GM12878 (cell line): ENCODE measurements around the gene PISD. TPM values are rescaled to one million over a fixed set of nuclear protein-coding genes. Genes with fewer than 3 reads are reported as not detected.

Experiments used
- ATAC-seq: fragments of 200-7000 bp; cut with Tn5 transposase; 3 replicates; pipeline ENCODE4 v1.9.1; 2020; ENCODE audit warnings: mild to moderate bottlenecking, moderate library complexity
- BruUV-seq: library from RNA; stranded (reverse); fragments of 400-500 nt; replicated peaks from 2 replicates; lab custom pipeline; 2021; lab: Mats Ljungman, UMichigan
- CTCF ChIA-PET: fragments of 300-600 bp; sonication (Branson Sonifier 250); formaldehyde crosslinking; extraction: SDS; loops from one replicate; lab custom pipeline; 2021; ENCODE audit warnings: inconsistent platforms; lab: Yijun Ruan, JAX
- POLR2A ChIA-PET: fragments of 350-600 bp; formaldehyde crosslinking; extraction: SDS; loops from one replicate; lab custom pipeline; 2021; ENCODE audit warnings: inconsistent platforms; lab: Charles Lee
- RAD21 ChIA-PET: fragments of 300-600 bp; sonication (Branson Sonifier 250); formaldehyde crosslinking; loops from one replicate; lab custom pipeline; 2023; ENCODE audit warnings: antibody characterized with exemption; ENCODE audit not compliant: unreplicated experiment; lab: Charles Lee
- SMC1A ChIA-PET: fragments of 300-600 bp; sonication (Branson Sonifier 250); formaldehyde crosslinking; loops from one replicate; lab custom pipeline; 2023; ENCODE audit not compliant: unreplicated experiment, uncharacterized antibody; lab: Charles Lee
- DNase-seq: peaks from one replicate; pipeline ENCODE4 v3.0.0-alpha.2; 2011; ENCODE audit warnings: low read depth, low spot score
- FAIRE-seq: peaks from 3 replicates; lab custom pipeline; 2011; peaks lifted over from hg19 to GRCh38; lab: Jason Lieb, UNC
- H2AFZ ChIP-seq: 2 replicates; pipeline ENCODE4 v1.6.0; 2011; ENCODE audit warnings: low read depth, low read length, control low read depth; ENCODE audit not compliant: control insufficient read depth
- H3K27ac ChIP-seq: 2 replicates; pipeline ENCODE4 v1.5.1; 2011; ENCODE audit warnings: control low read depth; ENCODE audit not compliant: control insufficient read depth, insufficient read depth
- H3K27me3 ChIP-seq, 2 experiments: replicated peaks in 1 of 2; 2 replicates each; pipeline versions ENCODE4 v1.6.0 to v1.6.1; 2011; ENCODE audit warnings: low read length in 1 of 2; ENCODE audit not compliant: control insufficient read depth in 2 of 2, insufficient read depth in 2 of 2
- H3K36me3 ChIP-seq, 2 experiments: 2 replicates each; pipeline ENCODE4 v1.5.1; 2011; ENCODE audit warnings: low read length in 1 of 2; ENCODE audit not compliant: control insufficient read depth in 2 of 2, insufficient read depth in 2 of 2
- H3K4me1 ChIP-seq: 2 replicates; pipeline ENCODE4 v1.6.1; 2011; ENCODE audit warnings: mild to moderate bottlenecking, low read length, moderate library complexity, mixed read lengths; ENCODE audit not compliant: control insufficient read depth, insufficient read depth
- H3K4me2 ChIP-seq: 2 replicates; pipeline ENCODE4 v1.6.0; 2011; ENCODE audit warnings: control low read depth; ENCODE audit not compliant: control insufficient read depth, insufficient read depth
- H3K4me3 ChIP-seq: fragments of 200-600 bp; sonication (generic); 2 replicates; pipeline ENCODE4 v1.5.1; 2016
- H3K79me2 ChIP-seq: 2 replicates; pipeline ENCODE4 v1.6.0; 2011; ENCODE audit warnings: low read length; ENCODE audit not compliant: control insufficient read depth, insufficient read depth
- H3K9ac ChIP-seq: 2 replicates; pipeline ENCODE4 v1.8.0; 2011; ENCODE audit warnings: low read length, control low read depth, mixed read lengths; ENCODE audit not compliant: control insufficient read depth, insufficient read depth
- H3K9me3 ChIP-seq: replicated peaks from 3 replicates; pipeline ENCODE4 v1.5.1; 2011; ENCODE audit warnings: mild to moderate bottlenecking, low read length; ENCODE audit not compliant: control insufficient read depth, insufficient read depth
- H4K20me1 ChIP-seq: 2 replicates; pipeline ENCODE4 v1.6.0; 2011; ENCODE audit not compliant: control insufficient read depth, insufficient read depth
- ATF7 ChIP-seq: fragments of 450-650 bp; IDR thresholded peaks from 2 replicates; pipeline ENCODE4 v1.6.1; 2016; ENCODE audit warnings: low read depth, mild to moderate bottlenecking
- IRF4 ChIP-seq: IDR thresholded peaks from 2 replicates; pipeline ENCODE4 v1.6.1; 2011; ENCODE audit warnings: low read depth, low read length
- LARP7 ChIP-seq: fragments of 450-650 bp; IDR thresholded peaks from 2 replicates; pipeline ENCODE4 v1.6.1; 2017; ENCODE audit warnings: mild to moderate bottlenecking
- MYB ChIP-seq: fragments of 150-350 bp; IDR thresholded peaks from 2 replicates; pipeline ENCODE4 v1.6.1; 2014; ENCODE audit warnings: mild to moderate bottlenecking, low read depth, low read length, borderline replicate concordance
- NR2C2 ChIP-seq: IDR thresholded peaks from 2 replicates; pipeline ENCODE4 v1.6.1; 2011; ENCODE audit warnings: borderline replicate concordance, low read depth; ENCODE audit not compliant: control insufficient read depth, insufficient read length
- NR2F1 ChIP-seq: fragments of 450-650 bp; conservative IDR thresholded peaks from 2 replicates; pipeline ENCODE4 v1.6.1; 2017; ENCODE audit warnings: mild to moderate bottlenecking
- POLR2AphosphoS2 ChIP-seq: IDR thresholded peaks from 2 replicates; pipeline ENCODE4 v1.6.1; 2011; ENCODE audit warnings: low read depth, mild to moderate bottlenecking, low read length, improper control_type of control experiment, moderate library complexity
- RCOR1 ChIP-seq: conservative IDR thresholded peaks from 2 replicates; pipeline ENCODE4 v1.6.1; 2012; ENCODE audit warnings: low read depth, low read length, improper control_type of control experiment
- SIN3A ChIP-seq: IDR thresholded peaks from 2 replicates; pipeline ENCODE4 v1.6.1; 2012; ENCODE audit warnings: low read depth, low read length, improper control_type of control experiment
- SMAD1 ChIP-seq: fragments of 450-650 bp; IDR thresholded peaks from 2 replicates; pipeline ENCODE4 v1.6.1; 2018; ENCODE audit warnings: mild to moderate bottlenecking, low read depth; ENCODE audit not compliant: partially characterized antibody
- SMC3 ChIP-seq: IDR thresholded peaks from 2 replicates; pipeline ENCODE4 v1.6.1; 2011; ENCODE audit warnings: low read length, improper control_type of control experiment, borderline replicate concordance
- TCF3 ChIP-seq: IDR thresholded peaks from 2 replicates; pipeline ENCODE4 v1.6.1; 2012; ENCODE audit warnings: low read depth, mild to moderate bottlenecking, low read length, borderline replicate concordance; ENCODE audit not compliant: insufficient read depth
- YBX1 ChIP-seq: fragments of 450-650 bp; IDR thresholded peaks from 2 replicates; pipeline ENCODE4 v1.6.1; 2016; ENCODE audit warnings: antibody characterized with exemption
- ZSCAN29 ChIP-seq: fragments of 450-650 bp; IDR thresholded peaks from 2 replicates; pipeline ENCODE4 v1.6.1; 2017; ENCODE audit warnings: mild to moderate bottlenecking, moderate library complexity
- WGBS: methylation state at CpG from one replicate; pipeline ENCODE4 v1.1.6; 2016; ENCODE audit warnings: low lambda C conversion rate; ENCODE audit not compliant: insufficient replicate concordance, insufficient coverage; ENCODE audit errors: missing lambda C conversion rate; 5-methylcytosine and 5-hydroxymethylcytosine counted together
- in situ Hi-C: fragments of 300-500 bp; cut with MboI; formaldehyde crosslinking; loops from 9 replicates; pipeline ENCODE4 v1.14.3; 2018; ENCODE audit warnings: mixed read lengths
- intact Hi-C: fragments of 100-400 bp; cut with micrococcal nuclease; formaldehyde crosslinking; loops from one replicate; pipeline ENCODE4 v1.14.2; 2022; ENCODE audit not compliant: unreplicated experiment
- polyA plus RNA-seq, 11 experiments: library from polyadenylated mRNA; depleted of rRNA in 4 of 11; unstranded in 6 of 11; stranded (reverse) in 5 of 11; fragments of >200 nt; fragmentation: Nextera tagmentation in 4 of 11; fragmentation: Illumina TruSeq in 1 of 11; extraction: Ambion mirVana in 4 of 11; extraction: Trizol in 1 of 11; gene quantifications; 1 replicate in 1 of 11; 2 replicates in 10 of 11; pipeline versions ENCODE4 v1.2.1 to v1.2.3, GENCODE V29; 2011 to 2016; ENCODE audit warnings: inconsistent platforms in 2 of 11, missing spikeins in 2 of 11, low read depth in 1 of 11
- total RNA-seq, 4 experiments: library from RNA; depleted of rRNA in 3 of 4; stranded (reverse); fragments of >200 nt in 3 of 4; fragmentation: Illumina TruSeq in 1 of 4; extraction: Trizol in 1 of 4; gene quantifications; 2 replicates each; pipeline versions ENCODE4 v1.2.1 to v1.2.3, GENCODE V29; 2013 to 2021
- TF ChIP-seq, protein P1 (sequence below): fragments of 450-650 bp; IDR thresholded peaks from 2 replicates; pipeline ENCODE4 v1.6.1; 2018; ENCODE audit warnings: borderline replicate concordance, mild to moderate bottlenecking; ENCODE audit not compliant: partially characterized antibody
- TF ChIP-seq, protein P2 (sequence below): fragments of 450-650 bp; IDR thresholded peaks from 2 replicates; pipeline ENCODE4 v1.6.1; 2017; ENCODE audit warnings: low read depth, mild to moderate bottlenecking, moderate library complexity
- TF ChIP-seq, protein P3 (sequence below): IDR thresholded peaks from 2 replicates; pipeline ENCODE4 v1.6.1; 2011; ENCODE audit warnings: low read depth, low read length, improper control_type of control experiment, borderline replicate concordance
- TF ChIP-seq, protein P4 (sequence below): fragments of 450-650 bp; IDR thresholded peaks from 2 replicates; pipeline ENCODE4 v1.6.1; 2016; ENCODE audit warnings: mild to moderate bottlenecking

The PISD gene
- total and polyA plus RNA-seq, 10 of the 15 experiments (the other 5 are each of a cell fraction or from before 2014, with no cell fraction given), result 25.8 to 62.7 (median 45.8) TPM

DNA sequence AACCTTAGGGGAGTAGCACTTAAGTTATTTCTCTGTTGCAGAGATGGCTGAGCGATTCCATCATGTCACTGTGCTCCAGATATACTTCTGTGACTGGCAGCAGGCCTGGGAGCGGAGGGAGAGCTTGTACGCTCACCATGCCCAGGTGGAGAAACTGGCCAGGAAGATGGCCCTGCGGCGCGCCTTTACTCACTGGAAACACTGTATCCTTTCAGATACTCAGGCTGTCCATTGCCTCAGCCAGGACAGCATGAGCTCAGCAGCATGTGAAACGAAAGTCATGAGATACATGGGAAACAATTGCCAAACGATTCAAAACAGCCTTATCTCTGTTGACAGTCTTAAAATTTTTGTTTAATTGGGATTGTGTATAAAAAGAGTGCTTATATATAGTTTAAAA lies 86.8 kb downstream of the PISD start:
- H3K79me2 ChIP-seq, result no peaks in the 10 kb centered on the region

More for the DNA sequence above, 86.8 kb downstream of the PISD start:
- peaks cover 11 to 14% of the 10 kb centered on the region in 2 experiments; a peak in 3 of 4 replicates for H3K36me3 ChIP-seq
- no peak overlapping the region for H3K4me3 ChIP-seq
- in situ Hi-C loops, result no loop called here
- ChIA-PET RAD21 (interaction anchor here (0.7 kb wide), 1 partner anchor 21 kb away, joined by 3 read pairs; no protein-coding TSS in a partner anchor), CTCF (interaction anchor here (1.2 kb wide), 1 partner anchor 19 kb away, joined by 3 read pairs; no protein-coding TSS in a partner anchor), POLR2A (no interaction called here), SMC1A (no interaction called here)
- intact Hi-C loops, result no loop called here
- no peak overlapping the region for H3K4me2 ChIP-seq
- H3K27ac ChIP-seq, result no peak overlapping the region
- ATAC-seq (no peak), FAIRE-seq (no peak), DNase-seq (no peak)
- no peaks in the 10 kb centered on the region for H3K27me3 ChIP-seq
- no TSS peak for BruUV-seq
- no peaks in the 10 kb centered on the region for H3K9me3 ChIP-seq
- 89% methylated on average over 8 of the region's 8 CpGs for WGBS
- H3K9ac ChIP-seq, result no peak overlapping the region
- TF ChIP-seq SIN3A (no peak), SMC3 (no peak), TCF3 (no peak), NR2F1 (no peak), SMAD1 (no peak), YBX1 (no peak), RCOR1 (no peak), NR2C2 (no peak), ZSCAN29 (no peak), LARP7 (no peak), IRF4 (no peak), MYB (no peak), ATF7 (no peak), POLR2AphosphoS2 (no peak)
- TF ChIP-seq, protein P1, sequence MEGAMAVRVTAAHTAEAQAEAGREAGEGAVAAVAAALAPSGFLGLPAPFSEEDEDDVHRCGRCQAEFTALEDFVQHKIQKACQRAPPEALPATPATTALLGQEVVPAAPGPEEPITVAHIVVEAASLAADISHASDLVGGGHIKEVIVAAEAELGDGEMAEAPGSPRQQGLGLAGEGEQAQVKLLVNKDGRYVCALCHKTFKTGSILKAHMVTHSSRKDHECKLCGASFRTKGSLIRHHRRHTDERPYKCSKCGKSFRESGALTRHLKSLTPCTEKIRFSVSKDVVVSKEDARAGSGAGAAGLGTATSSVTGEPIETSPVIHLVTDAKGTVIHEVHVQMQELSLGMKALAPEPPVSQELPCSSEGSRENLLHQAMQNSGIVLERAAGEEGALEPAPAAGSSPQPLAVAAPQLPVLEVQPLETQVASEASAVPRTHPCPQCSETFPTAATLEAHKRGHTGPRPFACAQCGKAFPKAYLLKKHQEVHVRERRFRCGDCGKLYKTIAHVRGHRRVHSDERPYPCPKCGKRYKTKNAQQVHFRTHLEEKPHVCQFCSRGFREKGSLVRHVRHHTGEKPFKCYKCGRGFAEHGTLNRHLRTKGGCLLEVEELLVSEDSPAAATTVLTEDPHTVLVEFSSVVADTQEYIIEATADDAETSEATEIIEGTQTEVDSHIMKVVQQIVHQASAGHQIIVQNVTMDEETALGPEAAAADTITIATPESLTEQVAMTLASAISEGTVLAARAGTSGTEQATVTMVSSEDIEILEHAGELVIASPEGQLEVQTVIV, result no peak
- TF ChIP-seq, protein P2, sequence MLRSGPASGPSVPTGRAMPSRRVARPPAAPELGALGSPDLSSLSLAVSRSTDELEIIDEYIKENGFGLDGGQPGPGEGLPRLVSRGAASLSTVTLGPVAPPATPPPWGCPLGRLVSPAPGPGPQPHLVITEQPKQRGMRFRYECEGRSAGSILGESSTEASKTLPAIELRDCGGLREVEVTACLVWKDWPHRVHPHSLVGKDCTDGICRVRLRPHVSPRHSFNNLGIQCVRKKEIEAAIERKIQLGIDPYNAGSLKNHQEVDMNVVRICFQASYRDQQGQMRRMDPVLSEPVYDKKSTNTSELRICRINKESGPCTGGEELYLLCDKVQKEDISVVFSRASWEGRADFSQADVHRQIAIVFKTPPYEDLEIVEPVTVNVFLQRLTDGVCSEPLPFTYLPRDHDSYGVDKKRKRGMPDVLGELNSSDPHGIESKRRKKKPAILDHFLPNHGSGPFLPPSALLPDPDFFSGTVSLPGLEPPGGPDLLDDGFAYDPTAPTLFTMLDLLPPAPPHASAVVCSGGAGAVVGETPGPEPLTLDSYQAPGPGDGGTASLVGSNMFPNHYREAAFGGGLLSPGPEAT, result no peak
- TF ChIP-seq, protein P3, sequence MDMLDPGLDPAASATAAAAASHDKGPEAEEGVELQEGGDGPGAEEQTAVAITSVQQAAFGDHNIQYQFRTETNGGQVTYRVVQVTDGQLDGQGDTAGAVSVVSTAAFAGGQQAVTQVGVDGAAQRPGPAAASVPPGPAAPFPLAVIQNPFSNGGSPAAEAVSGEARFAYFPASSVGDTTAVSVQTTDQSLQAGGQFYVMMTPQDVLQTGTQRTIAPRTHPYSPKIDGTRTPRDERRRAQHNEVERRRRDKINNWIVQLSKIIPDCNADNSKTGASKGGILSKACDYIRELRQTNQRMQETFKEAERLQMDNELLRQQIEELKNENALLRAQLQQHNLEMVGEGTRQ, result no peak
- TF ChIP-seq, protein P4, sequence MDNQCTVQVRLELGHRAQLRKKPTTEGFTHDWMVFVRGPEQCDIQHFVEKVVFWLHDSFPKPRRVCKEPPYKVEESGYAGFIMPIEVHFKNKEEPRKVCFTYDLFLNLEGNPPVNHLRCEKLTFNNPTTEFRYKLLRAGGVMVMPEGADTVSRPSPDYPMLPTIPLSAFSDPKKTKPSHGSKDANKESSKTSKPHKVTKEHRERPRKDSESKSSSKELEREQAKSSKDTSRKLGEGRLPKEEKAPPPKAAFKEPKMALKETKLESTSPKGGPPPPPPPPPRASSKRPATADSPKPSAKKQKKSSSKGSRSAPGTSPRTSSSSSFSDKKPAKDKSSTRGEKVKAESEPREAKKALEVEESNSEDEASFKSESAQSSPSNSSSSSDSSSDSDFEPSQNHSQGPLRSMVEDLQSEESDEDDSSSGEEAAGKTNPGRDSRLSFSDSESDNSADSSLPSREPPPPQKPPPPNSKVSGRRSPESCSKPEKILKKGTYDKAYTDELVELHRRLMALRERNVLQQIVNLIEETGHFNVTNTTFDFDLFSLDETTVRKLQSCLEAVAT, result no peak
- no peak overlapping the region for H2AFZ ChIP-seq
- H3K4me1 ChIP-seq, result no peaks in the 10 kb centered on the region
- H4K20me1 ChIP-seq, result no peaks in the 10 kb centered on the region
